Lower leg skin (tissue), 4 donors: ENCODE data around the gene COX14. TPM values are rescaled to one million over a fixed set of nuclear protein-coding genes. Genes with fewer than 3 reads are reported as not detected.
A peak's percentile ranks its signal among the peaks of the same experiment; 100 is the strongest.
"Not testable (repeated sequence)": the region's sequence is repeated elsewhere in the genome, so short reads cannot be mapped to it uniquely, and the experiment has no call there.

Experiments
- DNase-seq, 2 donors: peaks; one replicate each; pipeline ENCODE4 v3.0.0-alpha.2; 2019; ENCODE audit warnings: low spot score in 2 of 2
- H3K4me3 ChIP-seq: fragments of 200-600 bp; sonication (generic); 2 replicates; pipeline ENCODE4 v1.5.1; 2017; ENCODE audit warnings: mild to moderate bottlenecking, low read depth; ENCODE audit not compliant: poor library complexity, severe bottlenecking
- POLR2A ChIP-seq, 2 donors: fragments of 450-650 bp; IDR thresholded peaks; one replicate each; pipeline ENCODE4 v1.6.1; 2016 to 2017; ENCODE audit warnings: antibody characterized with exemption in 2 of 2, mild to moderate bottlenecking in 1 of 2, moderate library complexity in 1 of 2
- WGBS, 2 donors: methylation state at CpG; one replicate each; pipeline ENCODE4 v1.1.5; 2018; 5-methylcytosine and 5-hydroxymethylcytosine counted together
- intact Hi-C: fragments of 100-400 bp; cut with DNase I; formaldehyde crosslinking; loops from one replicate; pipeline ENCODE4 v1.15.0; 2023; ENCODE audit warnings: low total_unique reads
- total RNA-seq, 4 donors: library from RNA; depleted of rRNA; stranded (reverse); fragments of >200 nt; gene quantifications; one replicate each; pipeline ENCODE4 v1.1.0, GENCODE V29; 2016
- TF ChIP-seq, protein P1 (sequence below), 3 donors: fragments of 450-650 bp; IDR thresholded peaks; one replicate each; pipeline ENCODE4 v1.5.1; 2016; ENCODE audit warnings: antibody characterized with exemption in 3 of 3, mild to moderate bottlenecking in 3 of 3, moderate library complexity in 2 of 3

COX14 gene
- total RNA-seq, 4 donors from 2014 or later: 29.0 to 52.1 (median 36.8) TPM

DNA sequence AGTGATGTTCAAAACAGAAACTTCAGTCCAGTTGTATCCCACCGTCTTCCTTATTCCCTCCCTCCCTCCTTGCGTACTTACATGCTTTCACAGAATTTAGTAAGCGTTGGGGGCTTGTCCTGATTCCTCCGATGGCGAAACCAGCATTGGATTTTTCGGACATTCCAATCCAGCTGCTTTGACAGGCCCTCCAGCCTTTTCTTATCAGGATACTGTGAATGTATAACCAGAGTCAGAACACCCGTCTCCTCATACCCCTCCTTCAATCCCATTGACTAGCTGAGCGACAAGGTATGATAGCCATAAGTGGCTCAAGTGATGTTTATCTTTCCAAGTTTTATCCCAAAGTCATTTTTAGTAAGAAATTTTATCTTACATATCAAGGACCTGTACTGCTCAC is 31.0 kb downstream of the COX14 start:
- 84 to 92% methylated on average over 8 of the region's 8 CpGs for WGBS, 2 donors
- TF ChIP-seq, protein P1, sequence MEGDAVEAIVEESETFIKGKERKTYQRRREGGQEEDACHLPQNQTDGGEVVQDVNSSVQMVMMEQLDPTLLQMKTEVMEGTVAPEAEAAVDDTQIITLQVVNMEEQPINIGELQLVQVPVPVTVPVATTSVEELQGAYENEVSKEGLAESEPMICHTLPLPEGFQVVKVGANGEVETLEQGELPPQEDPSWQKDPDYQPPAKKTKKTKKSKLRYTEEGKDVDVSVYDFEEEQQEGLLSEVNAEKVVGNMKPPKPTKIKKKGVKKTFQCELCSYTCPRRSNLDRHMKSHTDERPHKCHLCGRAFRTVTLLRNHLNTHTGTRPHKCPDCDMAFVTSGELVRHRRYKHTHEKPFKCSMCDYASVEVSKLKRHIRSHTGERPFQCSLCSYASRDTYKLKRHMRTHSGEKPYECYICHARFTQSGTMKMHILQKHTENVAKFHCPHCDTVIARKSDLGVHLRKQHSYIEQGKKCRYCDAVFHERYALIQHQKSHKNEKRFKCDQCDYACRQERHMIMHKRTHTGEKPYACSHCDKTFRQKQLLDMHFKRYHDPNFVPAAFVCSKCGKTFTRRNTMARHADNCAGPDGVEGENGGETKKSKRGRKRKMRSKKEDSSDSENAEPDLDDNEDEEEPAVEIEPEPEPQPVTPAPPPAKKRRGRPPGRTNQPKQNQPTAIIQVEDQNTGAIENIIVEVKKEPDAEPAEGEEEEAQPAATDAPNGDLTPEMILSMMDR (IDR thresholded peaks at IDR 0.05): no peak
- no peak for TF ChIP-seq POLR2A (IDR thresholded peaks at IDR 0.05)
- intact Hi-C loops: no loop called here
- DNase-seq: peak in 1 of 2 donors; percentile 13
- no peak overlapping the region for H3K4me3 ChIP-seq

DNA sequence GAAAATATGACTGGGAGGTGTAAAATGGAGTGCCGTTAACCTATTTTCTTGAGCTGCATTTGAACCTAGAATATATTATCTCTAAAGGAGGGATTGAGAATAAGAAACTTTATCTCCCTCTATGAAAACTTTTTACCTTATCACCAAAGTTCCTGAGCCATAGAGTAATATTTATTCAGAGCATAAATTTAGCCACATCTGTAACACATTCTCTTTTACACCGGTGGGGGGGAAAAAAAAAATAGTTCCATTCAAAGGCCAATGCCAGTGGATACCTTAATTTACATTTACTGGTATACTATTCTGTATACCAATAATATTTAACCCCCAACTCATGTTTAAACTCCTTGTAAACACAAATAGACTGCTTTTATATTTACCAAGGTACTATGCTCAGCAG is 33.4 kb downstream of the COX14 start:
- TF ChIP-seq POLR2A (IDR thresholded peaks at IDR 0.05): no peak
- TF ChIP-seq, protein P1 (IDR thresholded peaks at IDR 0.05): no peak
- 83% methylated on average over 2 of the region's 2 CpGs for WGBS, 2 donors
- no peak overlapping the region for H3K4me3 ChIP-seq
- intact Hi-C loops: no loop called here
- DNase-seq: no peak

DNA sequence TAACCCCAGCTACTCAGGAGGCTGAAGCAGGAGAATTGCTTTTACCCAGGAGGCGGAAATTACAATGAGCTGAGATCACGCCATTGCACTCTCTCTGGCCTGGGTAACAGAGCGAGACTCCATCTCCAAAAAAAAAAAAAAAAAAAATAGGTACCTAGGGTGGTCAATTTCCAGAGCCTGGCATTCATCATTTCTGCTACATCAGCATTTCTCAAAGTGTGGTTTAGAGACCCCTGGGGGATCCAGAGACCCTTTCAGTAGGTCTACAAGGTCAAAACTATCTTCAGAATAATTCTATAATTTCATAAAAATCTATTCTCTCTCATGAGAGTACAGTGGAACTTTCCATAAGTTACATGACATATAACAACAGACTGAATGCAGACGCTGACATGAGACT is 35.2 kb downstream of the COX14 start:
- TF ChIP-seq, protein P1 (IDR thresholded peaks at IDR 0.05): no peak
- TF ChIP-seq POLR2A (IDR thresholded peaks at IDR 0.05): no peak

DNA sequence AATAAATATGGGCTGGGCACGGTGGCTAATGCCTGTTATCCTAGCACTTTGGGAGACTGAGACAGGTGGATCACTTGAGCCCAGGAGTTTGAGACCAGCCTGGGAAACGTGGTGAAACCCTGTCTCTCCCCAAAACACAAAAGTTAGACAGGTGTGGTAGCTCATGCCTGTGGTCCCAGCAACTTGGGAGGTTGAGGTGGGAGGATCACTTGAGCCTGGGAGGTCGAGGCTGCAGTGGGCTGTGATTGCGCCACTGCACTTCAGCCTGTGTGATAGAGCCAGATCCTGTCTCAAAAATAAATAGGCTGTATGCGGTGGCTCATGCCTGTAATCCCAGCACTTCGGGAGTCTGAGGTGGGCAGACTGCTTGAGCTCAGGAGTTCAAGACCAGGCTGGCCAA is 36.0 kb downstream of the COX14 start:
- 87% methylated on average over 6 of the region's 6 CpGs for WGBS, 2 donors
- intact Hi-C loops, H3K4me3 ChIP-seq: not testable (repeated sequence)
- DNase-seq: peak in 1 of 2 donors; percentile 57

More for the DNA sequence above, 35.2 kb downstream of the COX14 start:
- intact Hi-C loops: no loop called here
- DNase-seq: no peak
- WGBS, 2 donors: 98 to 99% methylated on average over 4 of the region's 4 CpGs
- no peak overlapping the region for H3K4me3 ChIP-seq

DNA sequence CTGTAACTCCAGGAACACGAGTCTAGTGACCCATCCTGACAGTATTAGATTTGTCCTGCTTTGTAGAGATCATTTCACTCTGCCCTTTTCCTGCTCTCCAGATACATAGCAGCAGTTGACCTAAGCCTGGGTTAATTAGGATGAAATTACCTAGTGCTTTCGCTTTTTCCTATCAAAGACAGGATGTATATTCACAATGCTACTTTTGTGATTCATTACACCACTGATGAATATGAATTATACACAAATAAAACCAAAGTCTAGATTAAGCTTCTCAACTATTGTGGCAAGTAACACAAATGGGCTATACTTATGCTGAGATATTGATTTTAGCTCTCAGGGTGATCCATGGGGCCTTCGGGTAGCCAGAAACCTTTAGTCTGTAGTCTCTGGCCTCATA is 37.3 kb downstream of the COX14 start:
- H3K4me3 ChIP-seq: no peak overlapping the region
- DNase-seq: no peak
- TF ChIP-seq, protein P1 (IDR thresholded peaks at IDR 0.05): no peak
- no peak for TF ChIP-seq POLR2A (IDR thresholded peaks at IDR 0.05)
- intact Hi-C loops: no loop called here
- 70 to 80% methylated on average over 3 of the region's 3 CpGs for WGBS, 2 donors

DNA sequence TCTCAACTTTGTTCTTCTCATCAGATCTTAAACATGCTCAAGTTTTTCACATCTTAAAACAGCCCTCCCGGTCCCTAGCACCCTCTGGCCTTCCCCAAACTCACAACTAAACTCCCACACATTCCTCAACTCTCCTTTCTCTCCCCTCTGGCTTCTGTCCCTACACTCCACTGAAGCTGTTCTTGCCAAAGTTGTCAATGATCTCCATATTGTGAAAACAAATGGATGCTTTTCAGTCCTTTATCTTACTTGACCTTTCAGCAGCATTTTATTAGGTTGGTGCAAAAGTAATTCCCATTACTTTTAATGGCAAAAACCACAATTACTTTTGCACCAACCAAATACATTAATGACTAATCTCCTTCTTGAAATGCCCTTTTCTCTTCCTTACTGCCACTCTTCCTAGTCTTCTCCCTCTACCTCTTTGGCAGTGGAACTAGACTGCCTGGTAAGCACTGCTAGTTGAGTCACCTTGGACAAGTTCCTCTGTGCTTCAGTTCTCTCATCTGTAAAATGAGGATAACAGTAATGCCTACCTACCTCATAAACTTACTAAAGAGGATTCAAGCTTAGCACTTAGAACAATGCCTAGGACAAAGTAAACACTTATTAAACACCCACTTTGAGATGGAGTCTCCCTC is 39.1 kb downstream of the COX14 start:
- H3K4me3 ChIP-seq: no peak overlapping the region
- TF ChIP-seq POLR2A (IDR thresholded peaks at IDR 0.05): no peak
- TF ChIP-seq, protein P1 (IDR thresholded peaks at IDR 0.05): no peak
- intact Hi-C loops: loop anchor here (5.0 kb wide), 1 partner anchor 991 kb away; no protein-coding TSS in a partner anchor
- no peak for DNase-seq
- 63 to 77% methylated on average over 1 of the region's 1 CpG for WGBS, 2 donors

DNA sequence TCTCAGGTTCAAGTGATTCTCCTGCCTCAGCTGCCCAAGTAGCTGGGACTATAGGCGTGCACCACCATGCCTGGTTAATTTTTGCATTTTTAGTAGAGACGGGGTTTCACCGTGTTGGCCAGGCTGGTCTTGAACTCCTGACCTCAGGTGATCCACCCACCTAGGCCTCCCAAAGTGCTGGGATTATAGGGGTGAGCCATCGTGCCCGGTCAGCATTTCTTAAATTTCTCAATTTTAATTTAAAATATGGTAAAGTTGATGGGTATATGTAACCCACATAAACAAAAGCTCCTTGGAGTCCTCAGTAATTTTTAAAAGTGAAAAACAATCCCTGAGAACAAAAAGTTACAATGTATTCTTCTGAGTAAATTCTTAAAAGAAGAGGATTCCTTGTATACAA is 42.9 kb downstream of the COX14 start:
- not testable (repeated sequence) for DNase-seq, H3K4me3 ChIP-seq
- intact Hi-C loops: loop anchor here (5.0 kb wide), 1 partner anchor 987 kb away; no protein-coding TSS in a partner anchor
- 95 to 98% methylated on average over 5 of the region's 5 CpGs for WGBS, 2 donors
